ENCODE data around the gene EFHC2.

DNA sequence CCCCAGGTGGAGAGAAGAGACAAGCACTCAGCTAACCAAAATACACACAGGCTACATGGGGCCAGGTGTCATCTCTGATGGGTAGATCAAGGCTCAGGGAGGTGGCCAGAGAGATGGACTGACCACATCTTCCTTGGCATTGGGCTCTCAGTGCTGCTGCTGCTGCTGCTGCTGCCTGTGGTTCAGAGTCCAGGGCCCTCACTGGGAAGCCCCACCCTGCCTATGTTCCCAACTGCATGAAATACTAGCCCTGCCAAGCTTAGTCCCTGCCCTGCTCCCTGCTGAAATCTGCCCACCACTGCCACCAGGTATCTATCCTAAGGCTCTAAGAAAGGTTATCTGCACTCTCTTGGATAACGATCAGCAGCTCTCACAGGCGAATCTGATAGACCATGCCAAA is 118.7 kb downstream of the EFHC2 start:
- TF ChIP-seq POLR2AphosphoS5 (IDR thresholded peaks at IDR 0.05; ENCODE audit: low read depth, low read length) (no peak), POLR2A (IDR thresholded peaks at IDR 0.05; ENCODE audit: low read depth, low read length) (no peak), TAF1 (IDR thresholded peaks at IDR 0.05; ENCODE audit: borderline replicate concordance, low read depth, low read length) (no peak)
